H1 (cell line): Measurements from ENCODE around the gene NUMB.

Experiments
- BRCA1 ChIP-seq: IDR thresholded peaks from 2 replicates; pipeline ENCODE4 v1.6.1; 2012; ENCODE audit warnings: low read depth, low read length, improper control_type of control experiment
- CREB1 ChIP-seq: IDR thresholded peaks from 2 replicates; pipeline ENCODE4 v1.6.1; 2012; ENCODE audit warnings: inconsistent platforms
- FOSL1 ChIP-seq: IDR thresholded peaks from 2 replicates; pipeline ENCODE4 v1.6.1; 2011; ENCODE audit warnings: mild to moderate bottlenecking, low read depth, low read length, moderate library complexity; ENCODE audit not compliant: insufficient read depth
- POLR2A ChIP-seq, 2 experiments: IDR thresholded peaks; 1 replicate in 1 of 2; 2 replicates in 1 of 2; pipeline ENCODE4 v1.6.1; 2011; ENCODE audit warnings: low read depth in 2 of 2, low read length in 2 of 2, mild to moderate bottlenecking in 2 of 2; ENCODE audit errors: control extremely low read depth in 1 of 2
- POLR2AphosphoS5 ChIP-seq: IDR thresholded peaks from 2 replicates; pipeline ENCODE4 v1.6.1; 2011; ENCODE audit warnings: low read depth, low read length
- RBBP5 ChIP-seq: IDR thresholded peaks from 2 replicates; pipeline ENCODE4 v1.7.1; 2012; ENCODE audit warnings: low read depth, mild to moderate bottlenecking, inconsistent platforms, low read length, moderate library complexity, borderline replicate concordance
- RFX5 ChIP-seq: IDR thresholded peaks from 2 replicates; pipeline ENCODE4 v1.6.1; 2011; ENCODE audit warnings: low read depth, low read length, improper control_type of control experiment, borderline replicate concordance
- RNF2 ChIP-seq: fragments of 200-900, 300-1000 bp; sonication (generic); IDR thresholded peaks from 2 replicates; pipeline ENCODE4 v1.7.1; 2016; ENCODE audit warnings: borderline replicate concordance, low read depth, mild to moderate bottlenecking, antibody characterized with exemption, low read length; ENCODE audit not compliant: poor library complexity, severe bottlenecking; ENCODE audit errors: missing control alignments
- SIN3A ChIP-seq, 2 experiments: IDR thresholded peaks in 1 of 2; conservative IDR thresholded peaks in 1 of 2; 2 replicates each; pipeline ENCODE4 v1.6.1; 2011 to 2012; ENCODE audit warnings: low read length in 2 of 2, improper control_type of control experiment in 1 of 2, low read depth in 1 of 2, mild to moderate bottlenecking in 1 of 2
- SP1 ChIP-seq: IDR thresholded peaks from 2 replicates; pipeline ENCODE4 v1.6.1; 2011; ENCODE audit warnings: low read depth, low read length
- TAF1 ChIP-seq: IDR thresholded peaks from 2 replicates; pipeline ENCODE4 v1.6.1; 2011; ENCODE audit warnings: mild to moderate bottlenecking, low read depth, low read length
- USF2 ChIP-seq: IDR thresholded peaks from 2 replicates; pipeline ENCODE4 v1.6.1; 2011; ENCODE audit warnings: low read length, improper control_type of control experiment
- ZNF274 ChIP-seq: IDR thresholded peaks from 2 replicates; pipeline ENCODE4 v1.7.0; 2012; ENCODE audit warnings: low read length, borderline replicate concordance; ENCODE audit errors: extremely low read depth
- TF ChIP-seq, protein P1 (sequence below), 3 experiments: IDR thresholded peaks; 1 replicate in 2 of 3; 2 replicates in 1 of 3; pipeline versions ENCODE4 v1.5.1 to v1.6.1; 2011; ENCODE audit warnings: low read length in 3 of 3, mild to moderate bottlenecking in 3 of 3, inconsistent platforms in 2 of 3, low read depth in 1 of 3, moderate library complexity in 1 of 3; ENCODE audit not compliant: insufficient read depth in 1 of 3; ENCODE audit errors: control extremely low read depth in 1 of 3

- TF ChIP-seq RFX5 (no peak), ZNF274 (no peak), RBBP5 (no peak), POLR2A (IDR thresholded peaks at IDR 0.05; ENCODE audit: control extremely low read depth in 1 of 2, low read depth in 2 of 2, low read length in 2 of 2) (no peak), RNF2 (no peak), FOSL1 (no peak), TAF1 (no peak), POLR2AphosphoS5 (no peak), USF2 (no peak), BRCA1 (no peak), SP1 (no peak), CREB1 (no peak), SIN3A (conservative IDR thresholded peaks at IDR 0.05 in 1 of 2, IDR thresholded peaks at IDR 0.05 in 1 of 2; ENCODE audit: low read depth in 1 of 2, low read length in 2 of 2) (no peak)
- TF ChIP-seq, protein P1, sequence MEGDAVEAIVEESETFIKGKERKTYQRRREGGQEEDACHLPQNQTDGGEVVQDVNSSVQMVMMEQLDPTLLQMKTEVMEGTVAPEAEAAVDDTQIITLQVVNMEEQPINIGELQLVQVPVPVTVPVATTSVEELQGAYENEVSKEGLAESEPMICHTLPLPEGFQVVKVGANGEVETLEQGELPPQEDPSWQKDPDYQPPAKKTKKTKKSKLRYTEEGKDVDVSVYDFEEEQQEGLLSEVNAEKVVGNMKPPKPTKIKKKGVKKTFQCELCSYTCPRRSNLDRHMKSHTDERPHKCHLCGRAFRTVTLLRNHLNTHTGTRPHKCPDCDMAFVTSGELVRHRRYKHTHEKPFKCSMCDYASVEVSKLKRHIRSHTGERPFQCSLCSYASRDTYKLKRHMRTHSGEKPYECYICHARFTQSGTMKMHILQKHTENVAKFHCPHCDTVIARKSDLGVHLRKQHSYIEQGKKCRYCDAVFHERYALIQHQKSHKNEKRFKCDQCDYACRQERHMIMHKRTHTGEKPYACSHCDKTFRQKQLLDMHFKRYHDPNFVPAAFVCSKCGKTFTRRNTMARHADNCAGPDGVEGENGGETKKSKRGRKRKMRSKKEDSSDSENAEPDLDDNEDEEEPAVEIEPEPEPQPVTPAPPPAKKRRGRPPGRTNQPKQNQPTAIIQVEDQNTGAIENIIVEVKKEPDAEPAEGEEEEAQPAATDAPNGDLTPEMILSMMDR (IDR thresholded peaks at IDR 0.05; ENCODE audit: control extremely low read depth in 1 of 3, insufficient read depth in 1 of 3, low read depth in 1 of 3, low read length in 3 of 3): no peak
Measured at GRCh38 chr14:73253721-73254120, 204.6 kb downstream of the NUMB start.
